GM18517 (cell line): ENCODE measurements around the gene BLOC1S6.

ENCODE experiments used
- ATAC-seq: cut with Tn5 transposase; IDR thresholded peaks from one replicate; pipeline ENCODE4 v1.9.1; 2021; ENCODE audit warnings: mild to moderate bottlenecking, moderate library complexity; ENCODE audit not compliant: unreplicated experiment

BLOC1S6 gene

GRCh38 chr15:45587863-45588170 lies 638 bp downstream of the BLOC1S6 start:
- no peak for ATAC-seq

GRCh38 chr15:45588219-45588875 lies 1.2 kb downstream of the BLOC1S6 start:
- ATAC-seq = no peak

DNA sequence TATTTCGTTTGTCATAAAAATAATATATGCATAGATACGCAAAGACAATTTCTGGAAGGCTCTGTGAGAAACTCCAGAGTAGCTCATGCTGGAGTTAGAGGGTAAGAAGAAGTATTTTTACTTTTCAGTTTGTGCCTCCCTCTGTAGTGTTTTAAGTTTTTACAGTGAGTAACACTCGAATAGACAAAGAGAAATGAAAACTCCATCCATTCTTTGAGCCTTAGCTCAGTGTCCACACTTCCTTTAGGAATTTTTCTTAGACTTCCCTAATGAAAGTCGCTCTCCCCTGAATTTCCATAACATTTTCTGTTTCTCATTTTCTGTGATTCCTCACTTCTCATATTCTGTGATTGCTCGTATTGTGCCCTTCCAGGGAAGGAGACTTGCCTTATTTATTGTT lies 2.1 kb downstream of the BLOC1S6 start:
- no peak for ATAC-seq

- no peak for ATAC-seq
Observed at GRCh38 chr15:45594319-45594718, 7.1 kb downstream of the BLOC1S6 start.

DNA sequence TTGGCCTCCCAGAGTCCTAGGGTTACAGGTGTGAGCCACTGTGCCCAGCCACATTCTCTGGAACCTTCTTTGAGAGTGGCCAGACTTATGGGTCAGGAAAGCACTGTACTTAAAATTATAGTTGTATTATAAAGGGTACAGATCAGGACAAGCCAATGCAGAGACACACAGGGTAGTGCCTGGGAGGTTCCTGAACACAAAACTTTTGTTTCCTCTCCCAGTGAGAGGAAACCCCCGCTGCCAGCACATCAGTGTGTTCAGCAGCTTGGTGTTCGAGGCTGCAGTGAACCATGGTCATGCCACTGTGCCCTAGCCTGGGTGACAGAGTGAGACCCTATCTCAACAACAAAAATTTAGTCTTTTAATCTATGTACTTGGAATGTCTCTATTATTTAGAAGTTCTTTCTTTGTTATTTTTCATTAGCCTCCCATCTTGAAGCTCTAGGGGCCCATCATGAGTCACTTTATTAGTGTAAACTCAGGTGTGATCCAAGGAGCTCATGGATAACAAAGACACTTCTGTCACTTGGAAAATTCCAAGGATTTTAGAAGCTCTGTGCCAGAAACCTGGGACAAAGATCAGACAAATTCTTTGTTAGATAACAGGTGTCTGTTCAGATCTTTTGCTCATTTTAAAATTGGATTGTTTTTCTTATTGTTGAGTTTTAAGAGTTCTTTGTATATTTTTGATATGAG lies 7.8 kb downstream of the BLOC1S6 start:
- ATAC-seq = no peak

DNA sequence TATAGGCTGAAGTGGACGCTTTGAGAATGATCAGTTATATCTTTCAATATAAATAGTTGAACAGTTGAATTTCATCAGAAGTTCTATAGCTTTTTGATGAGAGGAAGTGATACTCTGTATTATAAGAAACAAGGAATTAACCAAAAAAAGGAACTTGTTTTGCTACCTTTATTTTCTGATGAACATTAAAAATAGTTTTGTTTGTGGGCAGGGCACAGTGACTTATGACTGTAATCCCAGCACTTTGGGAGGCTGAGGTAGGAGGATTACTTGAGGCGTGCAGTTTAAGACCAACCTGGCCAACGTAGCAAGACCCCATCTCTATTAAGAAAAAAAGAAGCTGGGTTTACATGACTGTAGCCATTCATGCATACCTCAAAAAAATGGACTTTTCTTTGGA lies 16.7 kb downstream of the BLOC1S6 start:
- no peak for ATAC-seq

DNA sequence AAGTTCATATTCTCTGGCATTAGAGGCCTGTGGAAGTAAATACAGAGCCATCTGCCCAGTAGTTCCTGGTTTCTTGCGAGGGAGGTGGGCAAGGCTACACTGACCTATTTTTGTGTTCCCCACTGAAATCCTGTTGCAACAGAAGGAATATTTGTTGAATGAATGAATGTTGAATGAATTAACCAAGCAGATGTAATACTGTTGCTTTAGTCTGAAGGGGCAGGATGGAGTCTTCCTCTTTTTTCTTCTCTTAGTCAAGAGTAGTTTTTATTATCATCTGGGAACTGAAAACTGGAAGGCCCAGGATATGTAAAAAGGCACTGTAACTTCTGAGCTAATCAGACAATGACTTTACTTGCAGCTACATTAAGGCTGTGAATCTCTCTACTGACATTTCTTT lies 17.1 kb downstream of the BLOC1S6 start:
- ATAC-seq = no peak

DNA sequence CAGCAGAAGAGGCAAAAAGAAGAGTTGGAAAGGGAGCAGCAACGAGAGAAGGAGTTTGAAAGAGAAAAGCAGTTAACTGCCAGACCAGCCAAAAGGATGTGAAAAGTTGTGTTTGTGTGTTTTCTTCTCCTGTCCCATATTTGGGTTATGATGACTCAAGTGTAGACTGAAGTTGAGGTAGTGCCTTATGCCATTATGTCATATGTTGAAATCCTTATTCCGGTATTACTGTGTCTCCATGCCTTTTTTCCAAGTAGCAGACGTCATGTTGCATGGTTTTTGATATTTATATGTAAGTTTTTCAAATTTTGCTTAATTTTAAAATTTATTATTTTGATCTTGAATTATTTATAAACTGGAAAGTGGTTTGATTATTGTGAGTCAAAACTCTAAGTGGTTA lies 19.2 kb downstream of the BLOC1S6 start:
- no peak for ATAC-seq

- ATAC-seq = no peak
Observed at GRCh38 chr15:45606841-45607240, 19.7 kb downstream of the BLOC1S6 start.

- no peak for ATAC-seq
Observed at GRCh38 chr15:45611305-45611704, 24.1 kb downstream of the BLOC1S6 start.

GRCh38 chr15:45612790-45613415 lies 25.7 kb downstream of the BLOC1S6 start:
- ATAC-seq = no peak

- no peak for ATAC-seq
Observed at GRCh38 chr15:45616901-45617323, 29.7 kb downstream of the BLOC1S6 start.

GRCh38 chr15:45618813-45619212 lies 31.6 kb downstream of the BLOC1S6 start:
- no peak for ATAC-seq

GRCh38 chr15:45628136-45628535 lies 41.0 kb downstream of the BLOC1S6 start:
- ATAC-seq = no peak

- no peak for ATAC-seq
Observed at GRCh38 chr15:45630917-45631691, 43.9 kb downstream of the BLOC1S6 start.

- no peak for ATAC-seq
Observed at GRCh38 chr15:45631776-45632175, 44.6 kb downstream of the BLOC1S6 start.

DNA sequence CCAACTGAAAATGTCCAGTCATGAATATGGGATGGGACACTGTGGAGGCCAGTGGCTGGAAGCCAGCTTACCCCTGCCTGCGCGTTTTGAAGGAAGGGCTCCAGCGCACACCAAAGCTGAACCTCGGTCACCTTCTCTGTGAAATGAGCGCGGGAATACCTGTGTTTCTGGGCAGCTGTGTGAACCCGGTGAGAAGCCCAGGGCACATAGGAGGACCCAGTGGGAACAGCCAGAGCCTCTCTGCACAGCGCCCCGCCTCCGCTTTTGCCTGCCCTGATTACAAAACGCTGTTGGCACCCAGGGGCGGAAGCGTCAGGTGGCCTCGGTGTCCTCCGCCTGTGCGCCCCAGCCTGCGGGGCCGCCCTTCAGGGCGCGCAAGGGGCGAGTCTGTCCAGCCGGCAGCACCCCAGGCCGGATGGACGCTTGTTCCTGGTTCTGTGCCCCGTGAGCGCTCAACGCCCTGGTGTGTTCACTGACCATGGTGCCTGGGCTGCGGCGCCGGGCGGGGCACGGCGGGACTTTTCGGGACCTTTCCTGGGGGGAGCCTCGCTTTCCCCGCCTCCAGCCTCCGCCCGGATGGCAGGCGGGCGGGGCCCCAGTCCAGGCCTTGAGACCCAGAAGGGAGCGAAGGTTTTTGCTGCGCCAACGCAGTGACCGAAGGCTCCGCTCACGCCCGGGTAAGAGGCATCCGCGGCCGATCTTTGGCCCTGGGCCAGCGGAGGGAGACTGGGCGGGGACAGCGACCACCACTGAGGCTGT lies 47.4 kb downstream of the BLOC1S6 start, which contains the start of gene SQOR:
SQOR (plus strand) TSS at position 598 of the 759 bp plus-strand sequence. CDS start 23,895 bp downstream, outside the sequence.
- ATAC-seq = peak; percentile 78

DNA sequence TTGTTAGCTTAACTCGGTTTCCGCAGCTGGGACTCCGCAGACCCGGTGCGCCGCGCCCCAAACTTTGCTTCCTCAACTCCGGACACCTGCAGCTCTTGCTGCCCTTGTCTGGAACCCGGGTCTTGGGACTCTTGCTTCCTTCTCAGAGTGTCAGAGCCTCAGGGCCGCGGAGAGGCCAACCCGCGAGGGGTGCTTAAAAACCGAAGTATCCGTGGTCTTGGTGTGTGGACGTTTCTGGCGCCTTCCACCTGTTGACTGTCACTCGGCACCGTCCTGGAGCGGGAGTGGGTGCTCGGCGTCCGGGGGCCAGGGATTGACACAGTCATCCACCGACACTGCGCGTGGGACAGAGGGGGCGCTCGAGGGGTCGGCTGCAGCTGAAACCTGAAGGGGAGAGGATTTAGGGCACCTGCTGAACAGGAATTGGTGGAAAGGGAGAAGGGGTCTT lies 48.0 kb downstream of the BLOC1S6 start:
- peak; percentile 46 for ATAC-seq

- peak; percentile 1 for ATAC-seq
Observed at GRCh38 chr15:45635763-45636292, 48.6 kb downstream of the BLOC1S6 start.

- ATAC-seq = no peak
Observed at GRCh38 chr15:45637141-45637540, 50.0 kb downstream of the BLOC1S6 start.
